Forelimb muscle (tissue), 1 donor: ENCODE measurements around the gene PSMD10. TPM values are rescaled to one million over a fixed set of nuclear protein-coding genes. Genes with fewer than 3 reads are reported as not detected.

Source experiments
- DNase-seq: peaks from one replicate; pipeline ENCODE4 v3.0.0-alpha.2; 2013; ENCODE audit warnings: low read depth
- polyA plus RNA-seq: library from polyadenylated mRNA; unstranded; fragments of 120-200 nt; gene quantifications from one replicate; pipeline ENCODE4 v1.2.1, GENCODE V29; 2013; ENCODE audit not compliant: insufficient read length

Gene PSMD10
- polyA plus RNA-seq, 1 donor: 49.0 TPM

GRCh38 chrX:108072746-108073145 lies 18.6 kb downstream of the PSMD10 start:
- DNase-seq: no peak

- no peak for DNase-seq
Observed at GRCh38 chrX:108071578-108071977, 19.8 kb downstream of the PSMD10 start.

GRCh38 chrX:108070891-108071290 lies 20.5 kb downstream of the PSMD10 start:
- DNase-seq: no peak

DNA sequence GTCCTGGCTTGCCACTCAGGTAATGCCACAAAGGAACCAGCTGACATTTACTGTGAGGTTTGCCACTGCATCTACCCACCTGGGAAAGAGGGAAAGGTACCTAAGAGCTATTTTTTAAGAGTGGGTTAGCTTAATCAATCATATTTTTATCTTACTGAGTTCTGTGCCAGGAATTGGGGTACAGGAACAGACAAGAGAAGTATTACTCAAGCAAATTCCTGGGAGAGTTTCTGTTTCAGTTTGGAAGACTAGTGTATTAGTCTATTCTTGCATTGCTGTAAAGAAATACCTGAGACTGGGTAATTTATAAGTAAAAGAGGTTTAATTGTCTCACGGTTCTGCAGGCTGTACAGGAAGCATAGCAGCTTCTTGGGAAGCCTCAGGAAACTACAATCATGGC lies 23.2 kb downstream of the PSMD10 start:
- DNase-seq: no peak

DNA sequence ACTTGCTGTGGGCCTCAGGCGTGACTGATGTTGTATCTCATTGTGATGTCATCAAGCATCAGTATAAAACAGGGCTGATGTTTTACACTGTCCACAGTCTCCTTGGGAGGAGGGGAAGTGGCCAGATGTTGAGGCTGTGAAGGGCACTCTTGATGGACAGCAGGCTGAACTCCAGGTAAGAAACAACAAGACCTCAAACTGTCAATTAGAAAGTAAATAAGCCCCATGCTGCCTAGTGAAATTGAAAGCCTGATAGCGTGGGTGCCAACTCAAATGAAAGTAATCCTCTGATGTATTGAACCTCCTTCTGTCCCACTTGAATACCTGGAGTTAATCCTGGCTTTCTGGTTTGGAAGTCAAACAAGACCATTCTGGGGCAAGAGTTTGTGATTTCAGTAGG lies 26.7 kb downstream of the PSMD10 start:
- no peak for DNase-seq

DNA sequence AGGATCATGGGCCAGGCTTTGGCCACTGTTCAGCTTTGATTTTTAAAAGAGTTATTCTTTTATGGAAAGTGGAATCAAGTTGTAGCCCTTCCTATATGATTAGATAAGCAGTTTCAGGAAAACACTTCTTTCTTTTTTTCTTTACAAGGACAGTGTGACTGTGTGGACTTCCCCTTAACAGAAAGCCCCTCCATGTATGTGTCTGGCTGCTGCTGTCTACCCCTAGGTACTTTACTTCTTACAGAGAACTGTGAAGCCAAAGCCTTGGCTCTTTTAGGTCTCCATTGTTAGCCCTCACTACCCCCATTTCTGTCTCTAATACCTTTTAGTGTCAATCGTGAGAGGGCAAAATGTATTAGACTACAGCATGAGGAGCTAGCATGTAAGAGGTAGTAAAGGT lies 27.3 kb downstream of the PSMD10 start:
- DNase-seq: no peak

DNA sequence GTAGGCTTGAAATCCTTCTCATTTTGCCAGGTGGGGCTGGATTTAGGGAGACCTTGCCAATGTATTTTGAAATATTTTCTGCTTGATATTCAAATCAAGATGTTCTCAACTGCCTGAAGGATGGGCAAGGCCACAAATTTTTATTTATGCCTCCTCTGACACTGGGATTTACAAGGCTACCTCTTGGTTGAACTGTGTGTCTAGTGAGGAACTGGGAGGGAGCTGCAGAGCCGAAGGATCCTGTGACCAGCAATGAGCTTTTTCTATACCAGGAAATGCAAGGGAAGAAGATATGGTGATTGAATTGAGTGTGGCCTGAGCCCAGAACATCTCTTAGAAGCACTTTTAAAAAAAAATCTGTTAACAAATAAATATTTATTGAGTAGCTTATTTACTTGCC lies 31.5 kb downstream of the PSMD10 start:
- no peak for DNase-seq

- DNase-seq: no peak
Observed at GRCh38 chrX:108055546-108055945, 35.8 kb downstream of the PSMD10 start.

DNA sequence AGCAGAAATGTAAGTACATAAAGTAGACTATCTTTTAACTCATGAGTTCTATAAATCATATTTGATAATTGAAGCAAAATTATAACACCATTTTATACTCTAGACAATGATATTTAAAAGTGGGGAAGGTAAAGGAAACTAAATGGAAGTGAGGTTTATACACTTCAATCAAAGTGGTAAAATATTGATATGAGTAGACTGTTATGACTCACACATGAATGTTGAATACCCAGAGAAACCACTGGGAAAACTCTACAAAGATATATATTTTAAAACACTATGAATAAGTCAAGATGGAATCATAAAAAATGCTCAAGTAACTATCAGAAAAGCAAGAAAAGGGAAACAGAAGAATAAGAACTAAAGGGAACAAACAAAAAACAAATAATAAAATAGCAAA lies 38.1 kb downstream of the PSMD10 start:
- DNase-seq: no peak

DNA sequence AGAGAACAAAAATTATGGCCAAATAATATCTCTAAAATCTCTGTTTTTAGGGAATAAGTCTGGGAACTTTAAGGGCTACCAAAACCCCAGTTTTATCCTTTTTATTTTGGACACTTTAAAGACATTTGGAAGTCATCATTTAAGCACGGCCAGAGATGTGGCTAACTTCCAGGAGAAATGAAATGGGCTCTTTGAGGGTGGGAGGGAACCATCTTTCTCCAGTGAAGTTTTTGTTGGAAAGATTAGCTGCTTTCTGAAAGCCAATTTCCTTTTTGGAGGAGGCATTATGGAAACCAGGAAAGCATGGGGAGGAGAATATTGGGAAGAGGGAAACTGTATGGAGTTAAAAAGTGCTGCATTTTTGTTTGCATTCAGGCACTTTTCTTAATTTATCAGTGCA lies 41.7 kb downstream of the PSMD10 start:
- DNase-seq: no peak

DNA sequence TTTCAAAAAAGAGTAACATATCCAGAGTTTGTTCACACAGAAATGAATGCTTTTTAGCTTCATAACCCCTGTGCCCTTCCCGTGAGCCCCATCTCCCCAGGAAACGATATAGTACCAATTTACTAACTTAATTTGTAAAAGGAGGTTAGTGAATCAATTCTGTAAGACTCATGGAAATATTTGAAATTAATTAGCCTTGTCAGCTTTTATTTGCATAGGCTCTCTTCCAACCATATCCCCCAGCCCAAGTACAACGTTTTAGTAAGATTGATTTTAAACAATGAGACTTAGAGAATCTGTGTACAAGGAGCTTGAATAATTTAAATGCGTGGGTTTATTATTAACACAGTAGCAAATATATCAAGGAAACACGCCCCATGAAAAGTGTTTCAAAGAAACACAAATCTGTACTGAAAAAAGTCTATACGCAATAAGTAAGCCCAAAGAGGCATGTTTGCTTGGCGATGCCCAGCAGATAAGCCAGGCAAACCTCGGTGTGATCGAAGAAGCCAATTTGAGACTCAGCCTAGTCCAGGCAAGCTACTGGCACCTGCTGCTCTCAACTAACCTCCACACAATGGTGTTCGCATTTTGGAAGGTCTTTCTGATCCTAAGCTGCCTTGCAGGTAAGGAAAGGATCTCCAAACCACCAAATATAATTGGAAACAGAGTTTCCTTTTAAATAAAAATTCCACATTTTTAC lies 46.6 kb downstream of the PSMD10 start, which contains the start of gene VSIG1:
Gene VSIG1 (plus strand): TSS at position 512 of the 703 bp plus-strand sequence. CDS start 66 bp downstream, at position 578.
- DNase-seq: no peak

DNA sequence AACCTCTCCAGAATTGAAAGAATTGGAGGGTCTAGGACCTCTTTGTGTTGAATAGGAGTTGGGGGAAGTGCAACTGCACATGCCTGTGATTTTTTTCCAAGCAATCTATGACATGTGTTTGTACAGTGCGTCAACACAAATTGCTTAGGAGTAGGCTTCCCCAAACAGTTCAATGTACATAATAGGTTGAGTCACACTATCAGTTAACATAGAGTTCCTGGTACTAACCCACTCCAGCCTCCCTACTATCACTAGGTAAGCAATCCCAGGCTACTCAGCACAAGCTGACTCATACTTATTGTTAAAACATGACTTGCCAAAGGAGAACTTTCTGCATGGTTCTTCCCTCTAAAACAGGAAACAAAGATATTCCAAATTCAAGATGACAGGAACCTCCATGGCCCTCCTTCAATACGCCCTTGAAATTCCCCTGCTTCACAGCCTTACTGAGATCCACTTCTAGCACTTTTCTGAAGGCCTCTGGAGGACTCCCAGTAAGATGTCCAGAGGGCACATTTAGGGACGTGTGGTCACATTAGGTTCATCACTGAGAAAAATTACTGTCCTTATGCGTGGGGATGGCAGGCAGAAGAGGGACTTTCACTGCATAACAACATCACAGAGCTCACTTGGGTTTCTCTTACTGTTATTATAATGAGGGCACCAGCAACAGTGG lies 54.9 kb downstream of the PSMD10 start:
- DNase-seq: no peak

DNA sequence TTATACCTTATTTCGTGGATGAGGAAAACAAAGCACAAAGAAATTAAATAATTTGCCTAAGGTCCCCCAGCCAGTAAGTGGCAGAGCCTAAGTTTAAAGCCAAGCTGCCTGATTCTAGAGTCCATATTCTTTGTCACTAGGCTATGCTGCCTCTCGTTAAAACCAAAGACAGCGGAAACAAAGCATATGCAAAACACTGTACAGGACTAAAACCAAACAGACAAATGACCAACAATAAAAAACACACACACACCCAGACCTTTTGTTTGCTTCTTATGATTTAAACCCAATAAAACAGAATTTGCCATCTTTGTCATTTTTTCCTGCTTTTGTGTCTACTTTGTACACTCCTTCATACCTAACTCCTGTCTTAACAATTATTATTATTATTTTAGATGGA lies 56.6 kb downstream of the PSMD10 start:
- DNase-seq: no peak

Other genes with a start within 250 kb of the PSMD10 start
- not detected for gene TEX13B, start 109.2 kb downstream of the PSMD10 start, polyA plus RNA-seq
- 0.15 TPM for gene VSIG1, start 46.5 kb downstream of the PSMD10 start, polyA plus RNA-seq
- gene ATG4A, start 236 bp upstream of the PSMD10 start, polyA plus RNA-seq: 23.8 TPM